Osteoblast (primary cell): Measurements from ENCODE around the gene H2AZ1. TPM values are rescaled to one million over a fixed set of nuclear protein-coding genes. Genes with fewer than 3 reads are reported as not detected.

Source experiments
- DNase-seq: peaks from one replicate; pipeline ENCODE4 v3.0.0; 2011; ENCODE audit warnings: low spot score, mixed read lengths; ENCODE audit not compliant: insufficient read length; ENCODE audit errors: missing footprints
- H2AFZ ChIP-seq: 2 replicates; pipeline ENCODE4 v1.6.0; 2011; ENCODE audit warnings: mild to moderate bottlenecking, low read length
- H3K27ac ChIP-seq: 2 replicates; pipeline ENCODE4 v1.5.1; 2011; ENCODE audit warnings: mild to moderate bottlenecking, low read depth, low read length, moderate library complexity
- H3K27me3 ChIP-seq: 2 replicates; pipeline ENCODE4 v1.6.0; 2012; ENCODE audit warnings: mild to moderate bottlenecking, control low read depth, inconsistent platforms, low read length, moderate library complexity; ENCODE audit not compliant: insufficient read depth
- H3K36me3 ChIP-seq: 2 replicates; pipeline ENCODE4 v1.5.1; 2011; ENCODE audit warnings: mild to moderate bottlenecking, low read length, control low read depth, moderate library complexity; ENCODE audit not compliant: insufficient read depth
- H3K4me1 ChIP-seq: 2 replicates; pipeline ENCODE4 v1.5.1; 2011; ENCODE audit warnings: mild to moderate bottlenecking, low read length, control low read depth, moderate library complexity; ENCODE audit not compliant: insufficient read depth
- H3K4me2 ChIP-seq: 2 replicates; pipeline ENCODE4 v1.6.0; 2011; ENCODE audit warnings: mild to moderate bottlenecking, low read length; ENCODE audit not compliant: insufficient read depth
- H3K4me3 ChIP-seq: fragments of 200-600 bp; sonication (generic); 3 replicates; pipeline ENCODE4 v1.5.1; 2012; ENCODE audit warnings: mild to moderate bottlenecking, low read length, inconsistent platforms; ENCODE audit not compliant: insufficient read depth
- H3K79me2 ChIP-seq: 2 replicates; pipeline ENCODE4 v1.6.0; 2012; ENCODE audit warnings: mild to moderate bottlenecking, low read length, control low read depth, inconsistent platforms; ENCODE audit not compliant: insufficient read depth
- H3K9me3 ChIP-seq: 2 replicates; pipeline ENCODE4 v1.5.1; 2011; ENCODE audit warnings: low read depth, low read length, control low read depth
- H4K20me1 ChIP-seq: 2 replicates; pipeline ENCODE4 v1.6.0; 2012; ENCODE audit warnings: mild to moderate bottlenecking, low read length, control low read depth; ENCODE audit not compliant: insufficient read depth
- CTCF ChIP-seq: IDR thresholded peaks from 2 replicates; pipeline ENCODE4 v1.5.1; 2011; ENCODE audit warnings: mild to moderate bottlenecking, low read depth, low read length, moderate library complexity; ENCODE audit errors: extremely low read depth
- total RNA-seq: library from RNA; depleted of rRNA; stranded (reverse); fragments of >200 nt; gene quantifications from 2 replicates; pipeline ENCODE4 v1.2.3, GENCODE V29; 2012

H2AZ1 gene
- total RNA-seq, 1 donor: 94.8 TPM

DNA sequence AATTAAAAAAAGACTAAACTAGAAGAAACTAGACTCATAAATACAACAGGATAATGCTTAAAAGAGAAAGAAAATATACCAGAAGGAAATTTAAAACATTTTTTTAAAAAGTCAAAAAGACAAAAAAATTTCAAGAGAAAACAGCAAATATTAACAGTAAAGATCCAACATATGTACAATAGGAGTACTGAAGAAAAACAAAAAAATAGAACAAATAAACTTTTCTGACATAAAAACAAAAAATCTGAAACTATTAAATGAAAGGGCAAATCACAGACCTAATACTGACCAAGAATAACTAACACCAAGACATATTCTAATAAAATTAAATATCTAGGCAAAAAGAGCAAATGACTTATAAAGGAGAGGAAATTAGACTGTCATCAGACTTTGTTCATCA, 15.2 kb downstream of the H2AZ1 start:
- Histone ChIP-seq H3K79me2 (peaks cover 91% of the 10 kb centered on the region), H3K9me3 (peaks cover 3% of the 10 kb centered on the region), H4K20me1 (peaks cover 21% of the 10 kb centered on the region), H2AFZ (no peak overlapping the region), H3K4me2 (no peak overlapping the region), H3K4me1 (no peaks in the 10 kb centered on the region), H3K4me3 (no peak overlapping the region), H3K27ac (no peak overlapping the region), H3K27me3 (no peaks in the 10 kb centered on the region), H3K36me3 (peaks cover 12% of the 10 kb centered on the region)
- no peak for TF ChIP-seq CTCF
- DNase-seq: no peak

DNA sequence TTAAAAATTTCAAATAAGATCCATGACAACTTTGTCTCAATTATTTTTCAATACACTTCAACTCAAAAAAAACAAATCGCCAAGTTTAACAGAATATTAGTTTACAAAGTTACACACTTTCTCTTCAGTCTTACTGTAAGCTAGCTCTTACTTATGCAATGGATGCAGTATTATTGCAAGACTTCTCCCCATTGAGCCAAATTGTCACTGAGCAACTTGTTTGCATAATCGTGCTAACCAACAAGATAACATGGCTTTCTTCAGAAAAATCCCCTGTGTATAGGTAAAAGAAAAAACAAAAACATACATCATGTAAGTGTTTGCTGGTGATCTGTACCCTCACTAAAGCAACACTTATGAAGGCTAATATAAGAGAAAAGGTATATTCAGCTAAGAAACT, 22.5 kb downstream of the H2AZ1 start:
- no peak for TF ChIP-seq CTCF
- no peak overlapping the region for H2AFZ ChIP-seq
- H3K4me2 ChIP-seq: no peak overlapping the region
- H3K9me3 ChIP-seq: no peaks in the 10 kb centered on the region
- H3K79me2 ChIP-seq: peaks cover 60% of the 10 kb centered on the region
- H3K4me1 ChIP-seq: no peaks in the 10 kb centered on the region
- peaks cover 5% of the 10 kb centered on the region for H4K20me1 ChIP-seq
- peaks cover 3% of the 10 kb centered on the region for H3K36me3 ChIP-seq
- no peak overlapping the region for H3K4me3 ChIP-seq
- DNase-seq: no peak
- no peaks in the 10 kb centered on the region for H3K27me3 ChIP-seq
- no peak overlapping the region for H3K27ac ChIP-seq

DNA sequence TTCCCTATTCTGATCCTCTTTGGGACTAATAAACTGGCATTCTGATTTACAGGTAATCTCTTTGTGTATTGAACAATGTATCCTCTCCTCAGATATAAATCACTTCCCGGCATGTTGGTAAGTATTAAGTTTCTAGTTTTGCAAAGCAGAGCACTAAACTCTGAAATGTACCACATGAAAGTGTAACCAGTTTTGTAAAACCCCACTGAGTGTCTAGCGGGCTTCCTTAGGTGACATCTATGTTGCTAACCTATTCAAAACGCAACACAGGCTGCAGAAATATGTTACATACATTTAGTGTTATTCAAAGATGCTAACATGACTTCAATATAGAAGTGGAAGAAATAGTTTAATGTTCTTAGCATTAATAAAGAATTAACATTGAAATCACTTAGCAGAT, 28.9 kb downstream of the H2AZ1 start:
- no peak overlapping the region for H2AFZ ChIP-seq
- no peaks in the 10 kb centered on the region for H3K4me1 ChIP-seq
- peaks cover 8% of the 10 kb centered on the region for H3K79me2 ChIP-seq
- DNase-seq: no peak
- no peaks in the 10 kb centered on the region for H3K27me3 ChIP-seq
- no peaks in the 10 kb centered on the region for H4K20me1 ChIP-seq
- H3K4me3 ChIP-seq: no peak overlapping the region
- peaks cover 7% of the 10 kb centered on the region for H3K36me3 ChIP-seq
- no peaks in the 10 kb centered on the region for H3K9me3 ChIP-seq
- H3K27ac ChIP-seq: no peak overlapping the region
- no peak overlapping the region for H3K4me2 ChIP-seq
- TF ChIP-seq CTCF: no peak

GRCh38 chr4:99918656-99919055, 31.4 kb downstream of the H2AZ1 start:
- H3K79me2 ChIP-seq: peaks cover 4% of the 10 kb centered on the region
- H3K4me3 ChIP-seq: no peak overlapping the region
- no peaks in the 10 kb centered on the region for H3K27me3 ChIP-seq
- no peak overlapping the region for H2AFZ ChIP-seq
- H3K27ac ChIP-seq: no peak overlapping the region
- H3K4me1 ChIP-seq: no peaks in the 10 kb centered on the region
- DNase-seq: no peak
- no peak overlapping the region for H3K4me2 ChIP-seq
- no peak for TF ChIP-seq CTCF
- H3K36me3 ChIP-seq: peaks cover 10% of the 10 kb centered on the region
- no peaks in the 10 kb centered on the region for H3K9me3 ChIP-seq
- no peaks in the 10 kb centered on the region for H4K20me1 ChIP-seq
